GM10248 (cell line): ENCODE data around the gene HEATR9.

ENCODE experiments used
- CTCF ChIA-PET: fragments of 300-600 bp; sonication (Branson Sonifier 250); formaldehyde crosslinking; extraction: SDS; loops from one replicate; lab custom pipeline; 2021; ENCODE audit warnings: antibody characterized with exemption; lab: Yijun Ruan, JAX
- POLR2A ChIA-PET: fragments of 350-650 bp; sonication (Branson Sonifier 250); formaldehyde crosslinking; extraction: SDS; loops from one replicate; lab custom pipeline; 2020; ENCODE audit warnings: antibody characterized with exemption; lab: Yijun Ruan, JAX
- DNase-seq: peaks from one replicate; pipeline ENCODE4 v3.0.0; 2012; ENCODE audit errors: extremely low spot score
- TF ChIP-seq, protein P1 (sequence below): IDR thresholded peaks from 2 replicates; pipeline ENCODE4 v1.5.1; 2012; ENCODE audit warnings: mild to moderate bottlenecking, low read depth; ENCODE audit errors: extremely low read depth, missing control alignments, control extremely low read depth

HEATR9 gene

DNA sequence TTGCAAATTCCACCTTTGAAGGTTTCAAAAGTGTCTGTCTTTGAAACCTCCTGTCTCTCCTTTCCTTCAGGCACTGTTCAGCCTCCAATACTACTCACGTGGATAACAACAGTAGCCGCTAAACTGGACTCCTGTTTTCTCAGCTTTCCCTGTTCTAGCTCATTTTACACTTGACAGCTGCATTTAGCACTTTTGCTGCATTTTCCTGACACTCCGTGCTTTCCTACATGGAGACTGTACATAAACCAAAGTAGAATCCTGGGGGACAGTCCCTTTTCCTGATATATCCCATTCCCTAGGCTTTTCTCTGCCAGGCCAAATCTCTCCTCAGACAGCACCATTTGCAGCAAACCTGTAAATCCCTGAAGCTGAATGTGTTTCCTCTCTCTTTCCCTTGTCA, 7.8 kb upstream of the HEATR9 start:
- no peak for DNase-seq
- CTCF ChIA-PET = interaction anchor here (0.7 to 5.7 kb wide), 9 partner anchors 11 to 197 kb away, joined by 3 to 24 read pairs (median 4); no protein-coding TSS in a partner anchor
- POLR2A ChIA-PET = interaction anchor here (0.9 kb wide), 1 partner anchor 20 kb away, joined by 4 read pairs; no protein-coding TSS in a partner anchor
- TF ChIP-seq, protein P1, sequence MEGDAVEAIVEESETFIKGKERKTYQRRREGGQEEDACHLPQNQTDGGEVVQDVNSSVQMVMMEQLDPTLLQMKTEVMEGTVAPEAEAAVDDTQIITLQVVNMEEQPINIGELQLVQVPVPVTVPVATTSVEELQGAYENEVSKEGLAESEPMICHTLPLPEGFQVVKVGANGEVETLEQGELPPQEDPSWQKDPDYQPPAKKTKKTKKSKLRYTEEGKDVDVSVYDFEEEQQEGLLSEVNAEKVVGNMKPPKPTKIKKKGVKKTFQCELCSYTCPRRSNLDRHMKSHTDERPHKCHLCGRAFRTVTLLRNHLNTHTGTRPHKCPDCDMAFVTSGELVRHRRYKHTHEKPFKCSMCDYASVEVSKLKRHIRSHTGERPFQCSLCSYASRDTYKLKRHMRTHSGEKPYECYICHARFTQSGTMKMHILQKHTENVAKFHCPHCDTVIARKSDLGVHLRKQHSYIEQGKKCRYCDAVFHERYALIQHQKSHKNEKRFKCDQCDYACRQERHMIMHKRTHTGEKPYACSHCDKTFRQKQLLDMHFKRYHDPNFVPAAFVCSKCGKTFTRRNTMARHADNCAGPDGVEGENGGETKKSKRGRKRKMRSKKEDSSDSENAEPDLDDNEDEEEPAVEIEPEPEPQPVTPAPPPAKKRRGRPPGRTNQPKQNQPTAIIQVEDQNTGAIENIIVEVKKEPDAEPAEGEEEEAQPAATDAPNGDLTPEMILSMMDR = no peak

DNA sequence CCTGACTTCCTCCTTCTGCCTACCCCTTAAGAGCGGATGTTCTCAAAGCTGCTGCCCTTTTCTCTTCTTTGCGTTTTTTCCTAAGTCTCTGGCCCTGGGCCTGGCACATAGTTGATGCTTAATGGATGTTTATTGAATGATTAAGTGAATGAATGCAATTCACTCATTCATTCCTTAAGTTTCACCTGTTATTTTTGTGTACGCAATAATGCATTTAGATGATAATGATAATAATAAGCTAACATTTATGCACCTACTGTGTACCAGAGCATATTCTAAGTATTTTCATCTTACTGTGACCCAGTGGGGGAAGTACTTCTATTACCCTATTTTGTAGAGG, 7.1 kb upstream of the HEATR9 start:
- POLR2A ChIA-PET = interaction anchor here (0.9 kb wide), 1 partner anchor 19 kb away, joined by 4 read pairs; no protein-coding TSS in a partner anchor
- DNase-seq = no peak
- TF ChIP-seq, protein P1 = no peak
- CTCF ChIA-PET = interaction anchor here (0.7 to 5.7 kb wide), 9 partner anchors 12 to 197 kb away, joined by 3 to 24 read pairs (median 4); no protein-coding TSS in a partner anchor

DNA sequence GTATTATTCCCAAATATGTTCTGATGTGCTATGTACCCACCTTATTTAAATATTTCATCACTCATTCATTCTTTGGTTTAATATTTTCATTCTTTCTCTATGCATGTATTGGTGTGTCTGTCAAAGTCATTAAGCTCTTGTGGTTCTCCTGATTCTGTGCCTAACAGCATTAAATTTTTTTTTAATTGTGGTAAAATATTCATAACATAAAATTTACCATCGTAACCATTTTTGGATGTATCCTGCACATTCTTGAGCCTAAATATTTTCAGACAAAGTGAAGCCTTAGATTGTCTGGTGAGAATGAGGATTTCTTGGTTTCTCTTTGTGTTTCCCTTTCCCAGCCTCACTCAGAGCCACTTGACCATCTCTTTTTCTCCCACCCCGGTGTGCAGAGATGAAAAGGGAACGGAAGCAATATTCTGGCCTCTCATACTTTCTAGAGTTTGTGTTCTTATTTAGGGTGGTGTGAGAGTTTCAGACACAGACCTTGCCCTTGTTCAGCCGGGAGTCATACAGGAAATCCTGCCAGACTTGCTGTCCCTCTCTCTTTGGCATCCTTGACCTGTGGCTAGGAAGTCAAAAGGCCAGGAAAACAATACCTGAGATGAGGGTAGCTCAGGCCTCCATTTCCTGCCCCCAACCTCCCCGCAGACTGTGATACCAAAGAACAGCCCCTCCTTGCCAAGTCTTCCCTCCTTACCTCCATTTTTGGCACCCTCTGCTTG, 6.5 kb upstream of the HEATR9 start:
- ChIA-PET POLR2A (no interaction called here), CTCF (interaction anchor here (1.1 to 5.7 kb wide), 4 partner anchors 11 to 40 kb away, joined by 3 to 24 read pairs (median 10); no protein-coding TSS in a partner anchor)
- DNase-seq = peak; percentile 37
- TF ChIP-seq, protein P1 = no peak

DNA sequence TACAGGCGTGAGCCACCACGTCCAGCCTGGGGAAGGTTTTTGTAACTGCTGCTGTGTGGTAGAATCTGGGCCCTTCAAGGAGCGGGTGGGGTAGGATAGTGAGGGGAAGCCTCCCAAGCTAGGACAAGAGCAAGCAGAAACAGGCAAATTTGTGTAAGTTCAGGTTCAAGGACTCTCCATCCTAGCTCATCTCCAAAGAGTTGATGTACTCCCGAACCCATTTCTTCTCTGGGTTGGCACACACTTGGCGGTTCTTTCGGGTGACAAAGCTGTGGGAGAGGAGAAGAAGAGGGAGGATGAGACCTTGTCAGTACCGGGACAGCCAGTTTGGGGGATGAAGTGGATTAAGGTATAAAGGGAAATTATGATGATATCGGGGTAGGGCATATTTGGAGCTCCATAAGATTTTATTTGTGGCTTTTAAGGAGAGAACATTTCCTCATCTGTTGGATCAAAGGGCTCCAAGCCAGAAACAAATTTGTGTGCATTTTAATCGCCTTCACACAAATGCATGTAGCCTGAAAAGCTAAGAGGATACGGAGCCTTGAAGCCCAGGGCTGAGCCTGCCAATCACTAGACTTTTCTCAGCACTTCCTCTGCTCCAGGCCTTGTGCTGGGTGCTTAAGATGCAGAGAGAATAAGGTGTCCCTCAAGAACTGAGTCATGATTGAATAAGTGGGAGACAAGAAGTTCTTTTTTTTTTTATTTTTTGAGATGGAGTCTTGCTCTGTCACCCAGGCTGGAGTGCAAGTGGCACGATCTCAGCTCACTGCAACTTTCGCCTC, 3.7 kb upstream of the HEATR9 start:
- POLR2A ChIA-PET = no interaction called here
- TF ChIP-seq, protein P1 = no peak
- CTCF ChIA-PET = interaction anchor here (0.8 to 4.9 kb wide), 7 partner anchors 12 to 277 kb away, joined by 3 to 30 read pairs (median 3); no protein-coding TSS in a partner anchor
- no peak for DNase-seq

- no peak for DNase-seq
- ChIA-PET POLR2A (interaction anchor here (0.7 to 2.5 kb wide), 2 partner anchors 9 to 611 kb away, joined by 4 to 12 read pairs; partner anchors contain the start of gene CCL5), CTCF (interaction anchor here (0.8 to 4.9 kb wide), 9 partner anchors 8 to 278 kb away, joined by 3 to 30 read pairs (median 4); partner anchors contain the start of gene CCL5)
- TF ChIP-seq, protein P1 = no peak
Observed at GRCh38 chr17:35870906-35871819, 2.5 kb upstream of the HEATR9 start.
